GM19324 (cell line): ENCODE data around the gene PRR23B.
"Not testable (repeated sequence)": the region's sequence is repeated elsewhere in the genome, so short reads cannot be mapped to it uniquely, and the experiment has no call there.

Source experiments
- ATAC-seq: cut with Tn5 transposase; IDR thresholded peaks from one replicate; pipeline ENCODE4 v1.9.1; 2021; ENCODE audit warnings: mild to moderate bottlenecking, moderate library complexity; ENCODE audit not compliant: unreplicated experiment, low FRiP score

The PRR23B gene

DNA sequence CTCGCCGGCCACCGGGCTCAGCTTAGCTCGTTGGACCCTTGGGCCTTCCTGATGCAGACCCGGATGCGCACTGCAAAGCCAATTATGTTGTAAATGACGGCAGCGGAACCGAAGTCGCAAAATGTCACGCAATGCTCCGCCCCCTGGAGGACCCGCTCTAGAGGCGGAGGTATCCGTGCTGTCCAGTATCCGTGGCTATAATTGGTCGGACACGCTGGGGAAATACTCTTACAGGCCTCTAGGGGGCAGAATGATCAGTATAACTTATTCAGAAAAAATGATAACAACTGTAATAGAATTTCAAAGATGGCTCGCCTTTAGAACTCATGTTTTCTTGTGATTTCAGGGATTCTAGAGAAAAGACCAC lies at the start of gene PRR23B:
PRR23B (minus strand) TSS at position 59 of the 367 bp plus-strand sequence. CDS start 265 bp downstream, outside the sequence.
- ATAC-seq = no peak

DNA sequence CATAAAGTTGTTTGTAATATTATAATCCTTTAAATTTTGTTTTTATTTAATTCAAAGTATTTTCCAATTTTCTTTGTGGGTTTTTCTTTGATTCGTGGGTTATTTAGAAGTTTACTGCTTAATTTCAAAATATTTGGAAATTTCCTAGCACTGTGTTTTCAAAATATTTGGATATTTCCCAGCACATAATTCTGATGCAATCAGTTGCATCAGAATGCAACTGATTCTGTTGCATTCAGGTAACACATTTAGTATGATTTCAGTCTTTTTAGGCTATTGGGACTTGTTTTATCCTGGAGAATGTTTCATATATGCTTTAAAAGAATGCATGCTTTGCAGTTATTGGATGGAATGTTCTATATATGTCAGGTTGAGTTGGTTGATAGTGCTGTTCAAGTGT lies 42.2 kb upstream of the PRR23B start:
- no peak for ATAC-seq

DNA sequence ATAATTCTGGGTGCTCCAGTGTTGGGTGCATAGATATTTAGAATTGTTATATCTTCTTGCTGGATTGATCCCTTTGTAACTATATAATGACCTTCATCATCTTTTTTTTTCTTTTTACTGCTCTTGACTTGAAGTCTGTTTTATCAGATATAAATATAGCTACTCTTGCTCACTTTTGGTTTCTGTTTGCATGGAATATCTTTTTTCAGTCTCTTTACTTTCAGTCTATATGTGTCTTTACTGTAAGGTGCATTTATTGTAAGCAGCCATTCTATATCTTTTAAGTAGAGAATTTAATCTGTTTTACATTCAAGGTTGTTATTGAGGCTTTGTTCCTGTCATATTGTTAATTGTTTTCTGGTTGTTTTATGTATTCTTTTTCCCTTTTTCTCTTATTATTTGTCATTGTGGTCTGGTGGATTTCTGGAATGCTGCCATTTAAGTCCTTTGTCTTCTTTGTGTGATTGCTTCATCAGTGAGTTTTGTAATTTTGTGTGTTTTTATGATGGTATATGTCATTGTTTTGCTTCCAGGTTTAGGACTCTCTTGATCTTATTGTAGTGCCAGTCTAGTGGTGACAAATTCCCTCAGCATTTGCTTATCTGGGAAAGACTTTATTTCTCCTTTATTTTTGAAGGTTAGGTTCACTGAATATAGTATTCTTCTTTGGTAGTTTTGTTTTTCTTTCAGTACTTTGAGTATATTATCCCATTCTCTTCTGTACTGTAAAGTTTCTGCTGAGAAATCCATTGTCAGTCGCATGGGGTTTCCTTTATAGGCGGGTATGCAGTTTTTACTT lies 32.3 kb upstream of the PRR23B start:
- no peak for ATAC-seq

DNA sequence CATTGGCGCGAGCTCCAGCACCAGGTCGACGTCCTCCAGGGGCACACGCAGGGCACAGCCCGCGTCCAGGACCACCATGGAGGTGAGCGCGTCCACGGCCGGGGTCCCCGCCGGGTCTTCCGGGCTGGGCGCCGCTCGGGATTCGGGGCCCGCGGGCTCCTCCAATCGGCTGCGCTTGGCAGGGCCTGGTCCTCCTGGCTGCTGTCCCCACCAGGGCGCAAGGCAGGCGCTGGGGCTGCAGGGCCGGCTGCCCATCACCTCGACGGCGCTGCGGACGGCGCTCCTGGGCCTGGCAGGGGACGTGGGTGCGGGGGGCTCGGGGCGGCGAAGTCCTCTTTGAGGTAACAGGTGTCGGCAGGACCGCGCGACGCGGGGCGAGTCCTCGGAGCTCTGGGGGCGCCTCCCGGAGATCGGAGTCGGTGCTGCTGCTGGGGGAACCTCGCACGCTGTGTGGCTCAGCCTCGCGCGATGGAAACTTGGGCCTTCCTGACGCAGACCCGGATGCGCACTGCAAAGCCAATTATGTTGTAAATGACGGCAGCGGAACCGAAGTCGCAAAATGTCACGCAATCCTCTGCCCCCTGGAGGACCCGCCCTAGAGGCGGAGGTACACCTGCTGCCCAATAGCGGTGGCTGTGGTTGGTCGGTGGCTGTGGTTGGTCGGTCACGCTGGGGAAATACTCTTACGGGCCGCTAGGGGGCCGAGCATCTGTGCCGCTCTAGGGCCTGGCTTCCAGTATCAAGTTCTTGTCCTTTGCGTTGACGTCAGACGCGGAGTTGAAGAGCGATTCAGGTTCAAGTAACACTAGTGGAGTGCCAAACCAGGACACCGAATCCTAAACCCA lies 23.9 kb upstream of the PRR23B start, which contains the start of gene PRR23C:
PRR23C (minus strand) TSS at position 527 of the 845 bp plus-strand sequence; CDS start at position 255, 272 bp downstream.
- ATAC-seq = no peak

DNA sequence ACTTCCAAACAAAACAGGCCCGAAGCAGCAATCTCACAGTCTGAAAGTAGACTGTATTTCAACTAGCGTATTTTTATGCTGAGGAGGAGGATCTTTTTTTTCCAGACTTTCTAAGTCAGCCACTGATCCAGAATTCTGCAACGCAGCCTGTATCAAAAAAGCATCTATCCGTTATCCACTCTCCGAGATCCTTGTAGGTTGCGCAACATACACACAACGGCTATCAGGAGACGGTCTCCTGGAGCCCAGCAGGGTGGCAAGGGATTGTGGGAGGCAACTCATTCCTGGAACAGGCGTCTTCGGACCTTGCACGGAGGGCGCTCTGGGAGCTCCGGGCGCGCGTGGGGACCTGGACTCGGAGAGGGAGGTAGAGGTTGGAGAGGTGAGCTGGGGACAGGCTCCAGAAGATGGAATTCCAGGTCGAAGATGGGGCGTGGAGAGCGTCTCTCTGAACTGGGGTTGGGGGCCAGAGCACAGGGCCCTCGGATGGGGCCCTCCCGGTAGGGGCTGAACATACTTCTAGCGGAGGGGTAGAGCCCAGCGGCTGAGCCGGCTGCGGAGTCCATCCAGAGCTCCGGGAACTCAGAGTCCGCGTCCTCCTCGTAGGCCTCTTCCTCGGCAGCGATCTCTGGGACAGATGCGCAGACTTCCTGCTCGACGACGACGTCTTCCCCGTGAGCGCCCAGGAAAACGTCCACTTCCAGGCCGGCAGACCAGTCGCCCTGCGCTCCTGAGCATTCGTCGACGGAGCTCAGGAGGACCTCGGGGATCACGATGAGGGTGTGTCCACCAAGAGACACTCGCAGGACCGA lies 23.0 kb upstream of the PRR23B start:
- no peak for ATAC-seq

DNA sequence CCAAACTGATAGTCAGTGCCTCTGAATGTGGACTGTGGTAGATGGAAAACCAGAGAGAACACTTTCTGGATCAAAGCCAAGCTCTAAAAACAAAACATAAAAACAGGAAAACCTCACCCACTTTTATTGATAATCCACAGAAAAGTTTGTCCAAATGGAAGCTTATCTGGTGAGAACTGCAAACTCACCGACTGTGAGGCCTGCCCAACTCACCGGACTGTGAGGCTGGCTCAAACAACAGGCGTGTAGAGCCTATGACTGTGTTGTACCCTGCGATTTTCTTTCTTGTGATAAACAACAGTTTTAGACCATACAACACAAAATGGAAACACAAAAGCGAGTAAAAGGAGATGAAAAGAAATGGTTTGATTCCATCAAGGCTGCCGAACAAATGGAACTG lies 16.8 kb upstream of the PRR23B start:
- no peak for ATAC-seq

DNA sequence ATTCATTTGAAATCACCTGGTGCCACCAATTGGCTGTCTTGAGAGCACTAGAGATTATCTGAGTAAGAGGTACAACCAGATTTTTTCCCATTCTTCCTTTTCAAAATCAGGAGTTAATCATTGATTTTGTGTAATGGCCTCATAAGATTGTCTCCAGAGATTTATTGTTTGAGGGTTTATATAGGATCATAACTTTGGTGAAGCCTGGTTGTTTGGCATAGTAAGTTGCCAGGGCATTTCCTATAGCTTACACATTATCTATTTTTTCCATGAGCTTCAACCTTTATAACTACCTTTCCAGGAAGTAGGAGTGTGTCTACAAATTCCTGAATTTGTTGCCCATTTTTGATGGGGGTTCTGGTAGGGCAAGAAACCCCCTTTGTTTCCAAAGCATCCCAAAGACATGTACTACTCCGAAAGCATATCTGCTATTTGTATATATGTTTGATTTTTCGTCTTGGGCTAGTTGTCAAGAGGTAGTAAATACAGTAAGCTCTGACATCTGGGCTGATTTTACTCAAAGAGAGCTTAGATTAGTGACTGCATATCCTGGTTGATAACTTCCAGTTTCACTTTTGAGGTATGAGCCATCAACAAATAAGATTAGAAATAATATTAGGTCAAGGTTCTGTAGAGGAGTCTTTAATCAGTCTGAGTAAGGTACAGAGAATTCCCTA lies 11.7 kb upstream of the PRR23B start:
- ATAC-seq = no peak

DNA sequence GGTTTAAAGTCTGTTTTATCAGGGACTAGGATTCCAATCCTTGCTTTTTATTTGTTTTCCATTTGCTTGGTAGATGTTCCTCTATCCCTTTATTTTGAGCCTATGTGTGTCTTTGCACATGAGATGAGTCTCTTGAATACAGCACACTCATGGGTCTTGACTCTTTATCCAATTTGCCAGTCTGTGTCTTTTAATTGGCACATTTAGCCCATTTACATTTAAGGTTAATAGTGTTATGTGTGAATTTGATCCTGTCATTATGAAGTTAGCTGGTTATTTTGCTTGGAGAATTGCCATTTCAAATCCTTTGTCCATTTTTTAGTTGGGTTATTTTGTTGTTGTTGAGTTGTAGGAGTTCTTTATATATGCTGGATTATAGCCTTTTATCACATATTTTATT lies 9.8 kb upstream of the PRR23B start:
- not testable (repeated sequence) for ATAC-seq

DNA sequence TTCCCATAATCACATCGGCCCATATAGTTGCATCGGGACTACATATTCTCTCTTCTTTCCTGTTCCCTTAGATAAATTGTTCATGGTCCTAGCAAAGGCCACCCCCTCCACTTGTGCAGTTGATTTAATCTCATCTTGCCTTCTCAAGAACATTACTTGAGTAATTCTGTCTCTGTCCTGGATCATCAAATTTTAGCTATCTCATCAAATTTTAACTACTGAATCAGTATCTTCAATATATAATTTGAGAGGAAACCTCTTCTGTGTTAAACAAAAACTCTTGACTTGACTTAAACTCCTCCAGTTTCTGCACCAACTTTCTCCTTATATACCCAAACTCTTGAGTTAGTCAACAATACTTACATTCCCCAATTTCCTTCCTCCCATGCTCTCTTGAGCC lies 4.2 kb upstream of the PRR23B start:
- no peak for ATAC-seq

DNA sequence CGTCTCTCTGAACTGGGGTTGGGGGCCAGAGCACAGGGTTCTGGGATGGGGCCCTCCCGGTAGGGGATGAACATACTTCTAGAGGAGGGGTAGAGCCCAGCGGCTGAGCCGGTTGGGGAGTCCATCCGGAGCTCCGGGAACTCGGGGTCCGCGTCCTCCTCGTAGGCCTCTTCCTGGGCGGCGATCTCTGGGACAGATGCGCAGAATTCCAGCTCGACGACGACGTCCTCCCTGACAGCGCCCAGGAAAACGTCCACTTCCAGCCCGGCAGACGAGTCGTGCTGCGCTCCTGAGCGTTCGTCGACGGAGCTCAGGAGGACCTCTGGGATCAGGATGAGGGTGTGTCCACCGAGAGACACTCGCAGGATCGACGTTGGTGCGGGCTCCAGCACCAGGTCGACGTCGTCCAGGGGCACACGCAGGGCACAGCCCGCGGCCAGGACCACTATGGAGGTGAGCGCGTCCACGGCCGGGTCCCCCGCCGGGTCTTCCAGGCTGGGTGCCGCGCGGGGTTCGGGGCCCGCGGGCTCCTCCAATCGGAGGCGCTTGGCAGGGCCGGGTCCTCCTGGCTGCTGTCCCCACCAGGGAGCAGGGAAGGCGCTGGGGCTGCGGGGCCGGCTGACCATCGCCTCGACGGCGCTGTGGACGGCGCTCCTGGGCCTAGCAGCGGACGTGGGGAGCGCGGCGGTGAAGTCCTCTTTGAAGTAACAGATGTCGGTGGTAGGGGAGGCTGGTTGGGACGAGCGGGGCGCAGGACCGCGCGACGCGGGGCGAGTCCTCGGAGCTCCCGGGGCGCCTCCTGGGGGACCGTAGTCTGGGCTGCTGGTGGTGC lies 474 bp downstream of the PRR23B start:
- no peak for ATAC-seq

DNA sequence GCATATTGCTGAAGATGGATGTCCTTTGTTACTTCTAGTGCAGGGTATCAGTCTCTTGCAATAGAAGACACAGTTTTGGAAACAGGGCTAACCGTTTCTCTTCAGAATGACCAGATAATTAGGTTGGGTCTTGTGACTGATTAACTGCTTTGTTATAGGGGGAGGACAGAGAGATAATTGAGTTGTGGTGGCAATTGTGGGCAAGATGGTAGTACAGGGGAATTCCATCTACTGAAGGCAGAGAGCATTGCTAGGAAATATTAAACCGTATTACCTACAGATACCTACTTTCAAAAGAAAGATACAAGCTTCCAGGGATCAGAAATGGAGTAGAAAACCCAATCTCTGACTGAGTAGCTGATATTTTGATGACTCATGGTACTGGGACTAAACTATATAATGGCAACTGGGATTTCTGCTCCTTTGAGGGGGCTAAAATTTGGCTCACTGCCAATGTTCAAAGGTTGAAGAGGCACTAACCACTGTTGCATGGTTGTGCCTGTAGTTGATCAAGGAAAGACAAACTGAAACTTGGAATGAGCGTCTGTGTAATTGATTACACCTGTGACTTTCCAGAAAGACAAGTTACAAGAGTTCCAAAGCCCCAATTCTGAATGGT lies 4.2 kb downstream of the PRR23B start:
- no peak for ATAC-seq

DNA sequence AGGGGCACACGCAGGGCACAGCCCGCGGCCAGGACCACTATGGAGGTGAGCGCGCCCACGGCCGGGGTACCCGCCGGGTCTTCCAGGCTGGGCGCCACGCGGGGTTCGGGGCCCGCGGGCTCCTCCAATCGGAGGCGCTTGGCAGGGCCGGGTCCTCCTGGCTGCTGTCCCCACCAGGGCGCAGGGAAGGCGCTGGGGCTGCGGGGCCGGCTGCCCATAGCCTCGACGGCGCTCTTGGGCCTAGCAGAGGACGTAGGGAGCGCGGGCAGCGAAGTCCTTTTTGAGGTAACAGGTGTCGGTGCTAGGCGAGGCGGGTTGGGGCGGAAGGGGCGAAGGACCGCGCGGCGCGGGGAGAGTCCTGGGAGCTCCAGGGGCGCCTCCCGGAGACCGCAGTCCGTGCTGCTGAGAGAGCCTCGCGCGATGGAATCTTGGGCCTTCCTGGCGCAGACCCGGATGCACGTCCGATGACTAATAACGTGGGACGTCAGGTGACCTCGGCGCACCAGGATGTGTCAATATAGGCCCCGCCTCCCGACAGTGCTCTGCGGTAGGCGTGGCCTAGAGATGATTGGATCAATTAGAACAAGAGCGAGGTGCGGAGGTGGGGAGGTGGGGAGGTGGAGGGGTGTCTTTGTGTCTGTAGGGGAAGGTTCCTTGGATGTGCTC lies 14.5 kb downstream of the PRR23B start, which contains the start of gene PRR23A:
PRR23A (minus strand) TSS at position 218 of the 666 bp plus-strand sequence; CDS start at position 218, 0 bp downstream.
- ATAC-seq = no peak

DNA sequence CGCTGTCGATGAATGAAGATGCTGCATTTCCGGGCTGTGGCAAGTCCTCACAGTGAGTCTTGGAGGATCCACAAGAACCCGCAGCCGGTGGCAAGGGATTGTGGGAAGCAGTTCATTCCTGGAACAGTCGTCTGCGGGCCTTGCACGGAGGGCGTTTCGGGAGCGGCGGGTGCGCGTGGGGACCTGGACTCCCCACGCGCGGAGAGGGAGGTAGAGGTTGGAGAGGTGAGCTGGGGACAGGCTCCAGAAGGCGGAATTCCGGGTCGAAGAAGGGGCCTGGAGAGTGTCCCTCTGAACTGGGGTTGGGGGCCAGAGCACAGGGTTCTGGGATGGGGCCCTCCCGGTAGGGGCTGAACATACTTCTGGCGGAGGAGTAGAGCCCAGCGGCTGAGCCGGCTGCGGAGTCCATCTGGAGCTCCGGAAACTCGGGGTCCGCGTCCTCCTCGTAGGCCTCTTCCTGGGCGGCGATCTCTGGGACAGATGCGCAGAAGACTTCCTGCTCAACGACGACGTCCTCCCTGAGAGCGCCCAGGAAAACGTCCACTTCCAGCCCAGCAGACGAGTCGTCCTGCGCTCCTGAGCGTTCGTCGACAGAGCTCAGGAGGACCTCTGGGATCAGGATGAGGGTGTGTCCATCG lies 15.3 kb downstream of the PRR23B start:
- no peak for ATAC-seq

DNA sequence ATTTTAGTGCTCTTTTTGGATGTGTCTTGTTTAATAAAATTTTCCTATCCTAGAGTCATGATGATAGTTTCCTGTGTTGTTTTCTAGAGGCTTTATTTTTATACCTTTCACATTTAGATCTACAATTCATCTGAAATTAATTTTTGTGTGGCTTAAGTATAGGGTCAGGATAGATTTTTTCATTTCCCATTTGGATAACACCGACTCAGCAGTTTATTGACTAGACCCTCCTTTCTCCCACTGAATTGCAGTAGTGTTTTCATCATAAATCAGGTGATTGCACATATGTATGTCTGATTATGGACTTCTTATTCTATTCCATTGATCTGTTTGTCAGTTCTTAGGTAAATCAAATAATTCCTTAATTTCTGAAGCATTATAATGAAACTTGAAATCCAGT lies 25.0 kb downstream of the PRR23B start:
- ATAC-seq = no peak

DNA sequence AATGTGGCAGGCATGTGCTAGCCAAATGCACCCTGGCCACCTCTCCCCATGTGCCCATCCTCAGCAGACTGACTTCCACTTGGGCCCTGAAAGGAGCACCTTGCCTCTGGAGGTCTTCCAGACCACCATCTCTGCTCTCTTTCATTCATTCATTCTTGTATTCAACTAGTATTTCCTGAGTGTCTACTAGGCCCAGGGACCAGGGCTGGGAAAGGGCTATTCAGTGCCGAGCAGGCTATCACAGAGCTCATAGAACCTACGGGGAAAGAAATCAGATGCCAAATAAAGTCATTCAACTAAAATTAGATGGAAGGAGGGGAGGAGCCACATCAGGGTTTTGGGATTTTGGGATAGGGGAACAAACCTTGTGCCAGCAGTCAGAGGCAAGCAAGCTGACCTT lies 33.5 kb downstream of the PRR23B start:
- ATAC-seq = no peak

DNA sequence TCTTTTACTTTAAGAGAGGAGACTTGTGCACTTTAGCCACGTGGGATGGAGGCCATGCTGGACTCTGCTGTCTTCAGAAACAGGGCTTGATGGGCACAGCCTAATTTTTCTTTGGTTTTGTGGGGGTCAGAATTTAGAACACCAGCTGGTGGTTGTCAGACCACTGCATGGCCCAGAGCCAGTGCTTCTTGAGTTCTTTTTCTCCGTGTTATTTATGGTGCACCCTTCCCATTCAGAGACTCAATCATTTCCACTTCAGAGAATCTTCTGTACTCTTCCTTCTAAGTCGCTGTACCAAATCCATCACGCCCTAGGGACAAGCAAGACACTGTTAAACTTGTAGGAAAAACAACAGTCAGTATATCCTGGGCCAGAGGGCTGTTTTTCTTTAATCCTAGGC lies 34.8 kb downstream of the PRR23B start:
- no peak for ATAC-seq

DNA sequence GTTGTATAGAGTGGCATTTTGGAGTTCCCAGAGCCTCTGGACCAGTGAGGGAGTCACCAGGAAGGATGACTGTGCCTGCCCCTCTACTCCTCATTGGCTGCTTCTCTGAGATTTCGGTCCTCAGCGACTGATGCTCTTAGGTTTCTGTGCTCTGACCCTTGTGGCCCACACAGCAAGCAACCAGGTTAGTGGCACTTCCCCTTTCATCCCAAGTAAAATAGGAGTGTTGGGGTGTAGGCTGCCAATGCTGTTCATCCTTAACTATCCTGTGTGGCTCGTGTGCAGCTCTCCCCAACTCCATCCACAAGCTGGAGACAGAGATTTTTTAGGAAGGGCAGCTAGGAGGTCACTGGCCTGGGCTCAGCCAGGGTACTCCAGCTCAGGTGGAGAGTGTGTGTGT lies 35.9 kb downstream of the PRR23B start:
- ATAC-seq = no peak

DNA sequence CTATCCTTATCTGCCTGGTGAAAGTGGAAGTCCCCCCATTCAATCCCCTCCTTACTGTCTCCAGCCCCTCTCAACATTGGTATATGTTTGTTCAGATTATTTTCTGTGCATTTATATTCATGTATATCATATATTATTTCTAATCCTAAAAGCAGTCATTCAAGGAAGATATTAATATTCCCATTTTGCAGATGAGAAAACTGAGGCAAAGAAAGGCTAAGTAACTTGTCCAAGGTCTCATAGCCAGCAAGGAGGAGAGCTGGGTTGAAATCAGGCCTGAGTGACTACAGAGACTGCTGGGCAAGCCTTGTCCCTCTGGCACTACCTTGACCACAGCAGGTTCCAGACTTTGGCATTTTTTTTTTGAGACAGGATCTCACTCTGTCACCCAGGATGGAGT lies 44.7 kb downstream of the PRR23B start:
- ATAC-seq = no peak
